SK-N-MC (cell line): Measurements from ENCODE around the gene TTC7B.

ENCODE experiments used
- EZH2 ChIP-seq: fragments of 200-600 bp; sonication (generic); IDR thresholded peaks from one replicate; pipeline ENCODE4 v1.6.1; 2017; ENCODE audit warnings: antibody characterized with exemption
- FOXP2 ChIP-seq: optimal IDR thresholded peaks from 2 replicates; pipeline ENCODE3; 2011; ENCODE audit warnings: mild to moderate bottlenecking, moderate library complexity; ENCODE audit not compliant: insufficient read depth; ENCODE audit errors: extremely low read length, control extremely low read depth
- POLR2AphosphoS5 ChIP-seq: IDR thresholded peaks from 2 replicates; pipeline ENCODE4 v1.6.1; 2012; ENCODE audit warnings: mild to moderate bottlenecking, low read depth, low read length, borderline replicate concordance

DNA sequence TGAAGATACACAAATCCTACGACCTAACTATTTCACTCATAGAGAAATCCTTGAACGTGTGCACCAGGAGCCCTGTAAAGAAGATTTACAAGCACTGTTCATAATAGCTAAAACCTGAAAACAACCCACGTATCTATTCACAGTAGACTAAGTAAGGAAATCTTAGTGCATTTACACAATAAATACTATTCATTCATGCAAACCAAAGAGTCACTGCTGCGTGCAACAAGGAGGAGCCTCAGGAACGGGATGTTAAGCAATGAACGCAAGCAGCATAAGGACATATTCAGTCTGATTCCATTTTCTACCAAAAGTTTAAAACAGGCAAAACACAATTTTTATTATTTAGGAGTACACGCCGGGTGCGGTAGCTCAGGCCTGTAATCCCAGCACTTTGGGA lies 176.6 kb downstream of the TTC7B start:
- TF ChIP-seq EZH2: no peak
- no peak for TF ChIP-seq POLR2AphosphoS5
- no peak for TF ChIP-seq FOXP2
